H1 (cell line): Measurements from ENCODE around the gene UVSSA. TPM values are rescaled to one million over a fixed set of nuclear protein-coding genes. Genes with fewer than 3 reads are reported as not detected.

ENCODE experiments used
- CTCF ChIA-PET: fragments of 300-600 bp; sonication (Branson Sonifier 250); formaldehyde crosslinking; loops from one replicate; lab custom pipeline; 2021; ENCODE audit not compliant: partially characterized antibody; lab: Charles Lee
- POLR2A ChIA-PET: fragments of 300-600 bp; sonication (Branson Sonifier 250); formaldehyde crosslinking; loops from one replicate; lab custom pipeline; 2021; ENCODE audit warnings: inconsistent platforms; ENCODE audit not compliant: partially characterized antibody; lab: Charles Lee
- DNase-seq, 2 experiments: peaks; one replicate each; pipeline versions ENCODE4 v3.0.0 to v3.0.0-alpha.2; 2010 to 2022; ENCODE audit warnings: low spot score in 2 of 2, low read depth in 1 of 2, mixed read lengths in 1 of 2
- FAIRE-seq: peaks from 2 replicates; lab custom pipeline; 2011; peaks lifted over from hg19 to GRCh38; lab: Jason Lieb, UNC
- H2AFZ ChIP-seq: 2 replicates; pipeline ENCODE4 v1.8.1; 2012; ENCODE audit warnings: low read length, inconsistent platforms
- H2AK5ac ChIP-seq: 2 replicates; pipeline ENCODE4 v1.6.1; 2013; ENCODE audit warnings: low read depth, low read length
- H2BK120ac ChIP-seq: replicated peaks from 2 replicates; pipeline ENCODE3; 2013; ENCODE audit warnings: low read depth, low read length, inconsistent platforms
- H2BK12ac ChIP-seq: 2 replicates; pipeline ENCODE4 v1.6.1; 2013; ENCODE audit warnings: low read depth, low read length
- H2BK15ac ChIP-seq: 2 replicates; pipeline ENCODE4 v1.6.1; 2013; ENCODE audit warnings: low read length
- H2BK20ac ChIP-seq: 2 replicates; pipeline ENCODE4 v1.6.1; 2013; ENCODE audit warnings: low read length
- H2BK5ac ChIP-seq: 2 replicates; pipeline ENCODE4 v1.6.1; 2013; ENCODE audit warnings: low read depth, low read length
- H3K14ac ChIP-seq: 2 replicates; pipeline ENCODE4 v1.6.1; 2013; ENCODE audit warnings: inconsistent platforms; ENCODE audit not compliant: insufficient read length
- H3K18ac ChIP-seq: 2 replicates; pipeline ENCODE4 v1.6.1; 2013; ENCODE audit warnings: low read length; ENCODE audit errors: extremely low read depth
- H3K23ac ChIP-seq: 2 replicates; pipeline ENCODE4 v1.6.1; 2013; ENCODE audit warnings: inconsistent platforms; ENCODE audit not compliant: insufficient read length
- H3K23me2 ChIP-seq: 2 replicates; pipeline ENCODE4 v1.6.1; 2013; ENCODE audit warnings: low read depth, low read length
- H3K27ac ChIP-seq: 2 replicates; pipeline ENCODE4 v1.6.1; 2011; ENCODE audit warnings: low read depth, low read length, inconsistent platforms
- H3K27me3 ChIP-seq, 4 experiments: replicated peaks in 1 of 4; 1 replicate in 1 of 4; 2 replicates in 3 of 4; pipeline versions ENCODE4 v1.6.1 to v1.8.1; 2011 to 2013; ENCODE audit warnings: low read length in 3 of 4, mild to moderate bottlenecking in 3 of 4, inconsistent platforms in 2 of 4, mixed read lengths in 2 of 4, moderate library complexity in 1 of 4; ENCODE audit not compliant: control insufficient read depth in 3 of 4, insufficient read depth in 3 of 4; ENCODE audit errors: extremely low read depth in 1 of 4
- H3K36me3 ChIP-seq, 4 experiments: 2 replicates each; pipeline versions ENCODE4 v1.6.1 to v1.8.1; 2011 to 2013; ENCODE audit warnings: mild to moderate bottlenecking in 4 of 4, low read length in 3 of 4, moderate library complexity in 2 of 4, control low read depth in 1 of 4, inconsistent platforms in 1 of 4; ENCODE audit not compliant: insufficient read depth in 4 of 4, control insufficient read depth in 2 of 4
- H3K4ac ChIP-seq: replicated peaks from 2 replicates; pipeline ENCODE3; 2013; ENCODE audit warnings: low read length, low read depth, mixed read lengths, inconsistent platforms; ENCODE audit not compliant: insufficient read length
- H3K4me1 ChIP-seq, 4 experiments: replicated peaks in 1 of 4; 1 replicate in 1 of 4; 2 replicates in 3 of 4; pipeline versions ENCODE4 v1.6.1 to v1.8.1; 2011 to 2013; ENCODE audit warnings: low read length in 3 of 4, inconsistent platforms in 2 of 4, mixed read lengths in 1 of 4; ENCODE audit not compliant: insufficient read depth in 4 of 4, control insufficient read depth in 3 of 4
- H3K4me2 ChIP-seq, 2 experiments: 2 replicates each; pipeline versions ENCODE4 v1.6.1 to v1.8.1; 2011 to 2013; ENCODE audit warnings: low read depth in 2 of 2, low read length in 2 of 2, control low read depth in 1 of 2, inconsistent platforms in 1 of 2, mild to moderate bottlenecking in 1 of 2; ENCODE audit not compliant: insufficient read depth in 1 of 2
- H3K4me3 ChIP-seq, 4 experiments: fragments of 200-600, 300-600 bp in 1 of 4; sonication (generic), shearing (Covaris generic), sonication (Bioruptor Twin) in 1 of 4; 2 replicates each; pipeline versions ENCODE4 v1.5.1 to v1.8.1; 2011 to 2016; ENCODE audit warnings: low read length in 4 of 4, low read depth in 3 of 4, control low read depth in 2 of 4, inconsistent platforms in 2 of 4, mild to moderate bottlenecking in 2 of 4, mixed read lengths in 1 of 4, moderate library complexity in 1 of 4; ENCODE audit not compliant: insufficient read depth in 2 of 4; ENCODE audit errors: extremely low read depth in 1 of 4
- H3K56ac ChIP-seq: replicated peaks from 2 replicates; pipeline ENCODE3; 2013; ENCODE audit warnings: low read depth, mild to moderate bottlenecking, mixed read lengths, low read length, inconsistent platforms; ENCODE audit not compliant: insufficient read length
- H3K79me1 ChIP-seq: 2 replicates; pipeline ENCODE4 v1.6.1; 2013; ENCODE audit warnings: low read depth, low read length, control low read depth
- H3K79me2 ChIP-seq, 2 experiments: 2 replicates each; pipeline versions ENCODE4 v1.6.1 to v1.8.1; 2012 to 2013; ENCODE audit warnings: low read length in 2 of 2, mild to moderate bottlenecking in 2 of 2, inconsistent platforms in 1 of 2; ENCODE audit not compliant: insufficient read depth in 2 of 2, control insufficient read depth in 1 of 2
- H3K9ac ChIP-seq, 4 experiments: replicated peaks in 1 of 4; 1 replicate in 1 of 4; 2 replicates in 3 of 4; pipeline versions ENCODE4 v1.6.1 to v1.8.1; 2011 to 2013; ENCODE audit warnings: low read depth in 3 of 4, low read length in 3 of 4, control low read depth in 2 of 4, mild to moderate bottlenecking in 2 of 4, moderate library complexity in 2 of 4, inconsistent platforms in 1 of 4; ENCODE audit errors: extremely low read depth in 1 of 4
- H3K9me3 ChIP-seq, 2 experiments: 2 replicates each; pipeline versions ENCODE4 v1.6.1 to v1.8.1; 2012 to 2013; ENCODE audit warnings: mild to moderate bottlenecking in 2 of 2, moderate library complexity in 2 of 2, control low read depth in 1 of 2, inconsistent platforms in 1 of 2, low read depth in 1 of 2, low read length in 1 of 2, mixed read lengths in 1 of 2; ENCODE audit not compliant: insufficient read depth in 2 of 2
- H4K20me1 ChIP-seq, 2 experiments: replicated peaks in 1 of 2; 2 replicates each; pipeline versions ENCODE3 to v1.8.1; 2011 to 2013; ENCODE audit warnings: inconsistent platforms in 2 of 2, low read length in 2 of 2, mild to moderate bottlenecking in 1 of 2; ENCODE audit not compliant: insufficient read depth in 2 of 2, control insufficient read depth in 1 of 2
- H4K5ac ChIP-seq: 2 replicates; pipeline ENCODE4 v1.6.1; 2013; ENCODE audit warnings: low read length, low read depth, mixed read lengths, inconsistent platforms; ENCODE audit not compliant: insufficient read length
- H4K8ac ChIP-seq: 2 replicates; pipeline ENCODE4 v1.8.0; 2013; ENCODE audit warnings: mild to moderate bottlenecking, moderate library complexity, low read length, inconsistent platforms; ENCODE audit not compliant: insufficient read depth; ENCODE audit errors: extremely low read depth
- H4K91ac ChIP-seq: replicated peaks from 2 replicates; pipeline ENCODE3; 2013; ENCODE audit warnings: low read length, mixed read lengths, inconsistent platforms; ENCODE audit not compliant: insufficient read length
- BACH1 ChIP-seq: IDR thresholded peaks from 2 replicates; pipeline ENCODE4 v1.6.1; 2012; ENCODE audit warnings: low read length, improper control_type of control experiment
- MAFK ChIP-seq: IDR thresholded peaks from 2 replicates; pipeline ENCODE4 v1.6.1; 2012; ENCODE audit warnings: low read depth, mild to moderate bottlenecking, improper control_type of control experiment, low read length
- RBBP5 ChIP-seq: IDR thresholded peaks from 2 replicates; pipeline ENCODE4 v1.7.1; 2012; ENCODE audit warnings: low read depth, mild to moderate bottlenecking, inconsistent platforms, low read length, moderate library complexity, borderline replicate concordance
- RFX5 ChIP-seq: IDR thresholded peaks from 2 replicates; pipeline ENCODE4 v1.6.1; 2011; ENCODE audit warnings: low read depth, low read length, improper control_type of control experiment, borderline replicate concordance
- RNF2 ChIP-seq: fragments of 200-900, 300-1000 bp; sonication (generic); IDR thresholded peaks from 2 replicates; pipeline ENCODE4 v1.7.1; 2016; ENCODE audit warnings: borderline replicate concordance, low read depth, mild to moderate bottlenecking, antibody characterized with exemption, low read length; ENCODE audit not compliant: poor library complexity, severe bottlenecking; ENCODE audit errors: missing control alignments
- SP1 ChIP-seq: IDR thresholded peaks from 2 replicates; pipeline ENCODE4 v1.6.1; 2011; ENCODE audit warnings: low read depth, low read length
- SRF ChIP-seq: IDR thresholded peaks from 2 replicates; pipeline ENCODE4 v1.6.1; 2011; ENCODE audit warnings: mild to moderate bottlenecking, low read depth, low read length, moderate library complexity
- WGBS, 2 experiments: shearing (Covaris generic) in 1 of 2; methylation state at CpG; one replicate each; pipeline versions ENCODE4 v1.1.6 to v1.1.7; 2013 to 2015; ENCODE audit warnings: low lambda C conversion rate in 2 of 2, mixed read lengths in 2 of 2, inconsistent platforms in 1 of 2, low coverage in 1 of 2, missing lambda C conversion rate in 1 of 2; ENCODE audit not compliant: insufficient replicate concordance in 2 of 2, insufficient coverage in 1 of 2, insufficient read length in 1 of 2; ENCODE audit errors: extremely low coverage in 1 of 2, missing lambda C conversion rate in 1 of 2; 5-methylcytosine and 5-hydroxymethylcytosine counted together
- polyA plus RNA-seq, 7 experiments: library from polyadenylated mRNA; depleted of rRNA in 3 of 7; stranded (reverse) in 5 of 7; unstranded in 2 of 7; fragments of >200 nt in 5 of 7; fragments of 200-250 nt in 2 of 7; gene quantifications; 1 replicate in 5 of 7; 2 replicates in 1 of 7; 4 replicates in 1 of 7; pipeline versions ENCODE4 v1.2.1 to v1.2.3, GENCODE V29; 2011 to 2013; ENCODE audit warnings: missing spikeins in 2 of 7, mixed read lengths in 2 of 7
- total RNA-seq: library from RNA; stranded (reverse); fragmentation: NEBNext Ultra II Directional; extraction: Animal tissue kit (Norgen Biotek cat#: 25700); gene quantifications from 2 replicates; pipeline ENCODE4 v1.2.1, GENCODE V29; 2021
- TF ChIP-seq, protein P1 (sequence below): IDR thresholded peaks from 2 replicates; pipeline ENCODE4 v1.6.1; 2011; ENCODE audit warnings: low read depth, mild to moderate bottlenecking, low read length; ENCODE audit not compliant: insufficient read depth
- TF ChIP-seq, protein P2 (sequence below): IDR thresholded peaks from 2 replicates; pipeline ENCODE4 v1.6.1; 2012; ENCODE audit warnings: inconsistent platforms
- TF ChIP-seq, protein P3 (sequence below): IDR thresholded peaks from 2 replicates; pipeline ENCODE4 v1.6.1; 2012; ENCODE audit warnings: low read length, inconsistent platforms

UVSSA gene
- total and polyA plus RNA-seq, 2 of the 8 experiments (the other 6 are each of a cell fraction or from before 2014, with no cell fraction given): 14.5 to 19.4 TPM

DNA sequence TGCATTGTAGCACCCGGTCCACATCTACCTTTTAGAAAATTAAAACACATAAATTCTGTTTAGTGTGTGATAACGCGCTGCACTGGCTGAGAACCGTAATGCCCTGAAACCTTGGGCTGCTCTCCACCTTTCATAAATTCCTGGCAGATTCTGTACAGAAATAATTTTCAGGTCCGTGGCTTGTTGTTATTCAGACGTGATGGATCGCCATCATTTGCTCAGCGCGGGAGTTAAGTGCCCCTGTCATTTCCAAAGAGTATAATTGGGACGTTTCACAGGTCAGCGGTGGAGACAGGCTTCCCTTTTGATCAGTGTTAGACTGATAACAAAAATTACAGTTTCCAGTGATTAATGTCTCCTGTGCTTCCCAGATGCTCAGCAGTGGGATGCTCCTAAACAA is 16.5 kb downstream of the UVSSA start:
- H3K14ac ChIP-seq: no peak overlapping the region
- H3K18ac ChIP-seq: no peak overlapping the region
- H3K56ac ChIP-seq: no peak overlapping the region
- no peaks in the 10 kb centered on the region; a peak in 1 of 7 replicates for H3K4me1 ChIP-seq
- H3K23me2 ChIP-seq: no peaks in the 10 kb centered on the region
- H3K79me1 ChIP-seq: no peaks in the 10 kb centered on the region; the same call in 1 of the 2 replicates
- H3K9me3 ChIP-seq: no peaks in the 10 kb centered on the region
- no peak overlapping the region for H3K4me3 ChIP-seq
- TF ChIP-seq MAFK (no peak), RBBP5 (no peak), RNF2 (no peak), BACH1 (no peak), SP1 (no peak), RFX5 (no peak), SRF (no peak)
- TF ChIP-seq, protein P1, sequence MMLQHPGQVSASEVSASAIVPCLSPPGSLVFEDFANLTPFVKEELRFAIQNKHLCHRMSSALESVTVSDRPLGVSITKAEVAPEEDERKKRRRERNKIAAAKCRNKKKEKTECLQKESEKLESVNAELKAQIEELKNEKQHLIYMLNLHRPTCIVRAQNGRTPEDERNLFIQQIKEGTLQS: no peak
- TF ChIP-seq, protein P2, sequence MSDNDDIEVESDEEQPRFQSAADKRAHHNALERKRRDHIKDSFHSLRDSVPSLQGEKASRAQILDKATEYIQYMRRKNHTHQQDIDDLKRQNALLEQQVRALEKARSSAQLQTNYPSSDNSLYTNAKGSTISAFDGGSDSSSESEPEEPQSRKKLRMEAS: no peak
- TF ChIP-seq, protein P3, sequence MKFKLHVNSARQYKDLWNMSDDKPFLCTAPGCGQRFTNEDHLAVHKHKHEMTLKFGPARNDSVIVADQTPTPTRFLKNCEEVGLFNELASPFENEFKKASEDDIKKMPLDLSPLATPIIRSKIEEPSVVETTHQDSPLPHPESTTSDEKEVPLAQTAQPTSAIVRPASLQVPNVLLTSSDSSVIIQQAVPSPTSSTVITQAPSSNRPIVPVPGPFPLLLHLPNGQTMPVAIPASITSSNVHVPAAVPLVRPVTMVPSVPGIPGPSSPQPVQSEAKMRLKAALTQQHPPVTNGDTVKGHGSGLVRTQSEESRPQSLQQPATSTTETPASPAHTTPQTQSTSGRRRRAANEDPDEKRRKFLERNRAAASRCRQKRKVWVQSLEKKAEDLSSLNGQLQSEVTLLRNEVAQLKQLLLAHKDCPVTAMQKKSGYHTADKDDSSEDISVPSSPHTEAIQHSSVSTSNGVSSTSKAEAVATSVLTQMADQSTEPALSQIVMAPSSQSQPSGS: no peak
- TF ChIP-seq, all 59 proteins: peak for 0
- Histone ChIP-seq H2BK120ac (no peak overlapping the region), H2AFZ (no peak overlapping the region), H3K9ac (no peak overlapping the region), H4K8ac (no peak overlapping the region), H2BK5ac (no peak overlapping the region), H2BK12ac (no peak overlapping the region), H2AK5ac (no peak overlapping the region), H3K79me2 (no peaks in the 10 kb centered on the region), H4K5ac (no peak overlapping the region), H3K27ac (no peak overlapping the region), H2BK15ac (no peak overlapping the region), H4K91ac (no peak overlapping the region), H3K23ac (no peak overlapping the region), H3K36me3 (peaks cover 0 to under 1% (median 0%) of the 10 kb centered on the region in 4 experiments; a peak in 1 of 8 replicates), H4K20me1 (peaks cover 3 to 14% of the 10 kb centered on the region in 2 experiments), H3K4ac (no peak overlapping the region), H3K4me2 (no peak overlapping the region), H3K27me3 (no peaks in the 10 kb centered on the region), H2BK20ac (no peak overlapping the region)
- ChIA-PET CTCF (no interaction called here), POLR2A (no interaction called here)
- FAIRE-seq (no peak), DNase-seq (no peak)
- 91% methylated on average over 11 of the region's 11 CpGs; no CpG with 5 or more reads in 1 of the 2 experiments for WGBS, 2 experiments
